Prostate gland (tissue), 2 donors: ENCODE data around the gene VPS26C. TPM values are rescaled to one million over a fixed set of nuclear protein-coding genes. Genes with fewer than 3 reads are reported as not detected.
"Not testable (repeated sequence)": the region's sequence is repeated elsewhere in the genome, so short reads cannot be mapped to it uniquely, and the experiment has no call there.

Source experiments
- DNase-seq: peaks from one replicate; pipeline ENCODE4 v3.0.0-alpha.2; 2019; ENCODE audit warnings: low spot score
- H3K27ac ChIP-seq, 2 donors: fragments of 200-600 bp; sonication (generic); 2 replicates each; pipeline ENCODE4 v1.5.1; 2017 to 2019
- H3K27me3 ChIP-seq: fragments of 200-600 bp; sonication (generic); replicated peaks from 2 replicates; pipeline ENCODE4 v1.5.1; 2019; ENCODE audit not compliant: insufficient read depth
- H3K36me3 ChIP-seq, 2 donors: fragments of 200-600 bp; sonication (generic); 1 replicate in 1 of 2; 2 replicates in 1 of 2; pipeline versions ENCODE4 v1.5.1 to v1.8.1; 2017 to 2019
- H3K4me1 ChIP-seq: fragments of 200-600 bp; sonication (generic); replicated peaks from 2 replicates; pipeline ENCODE4 v1.5.1; 2019
- H3K4me3 ChIP-seq, 2 donors: fragments of 200-600 bp; sonication (generic); 2 replicates each; pipeline ENCODE4 v1.5.1; 2017 to 2019
- H3K9me3 ChIP-seq: fragments of 200-600 bp; sonication (generic); 2 replicates; pipeline ENCODE4 v1.5.1; 2017
- CTCF ChIP-seq, 4 experiments: fragments of 200-600 bp in 2 of 4; fragments of 450-650 bp in 2 of 4; sonication (generic) in 2 of 4; IDR thresholded peaks; 1 replicate in 3 of 4; 2 replicates in 1 of 4; pipeline ENCODE4 v1.5.1; 2016 to 2019; ENCODE audit warnings: antibody characterized with exemption in 4 of 4, mild to moderate bottlenecking in 2 of 4, moderate library complexity in 2 of 4
- POLR2A ChIP-seq: fragments of 450-650 bp; IDR thresholded peaks from one replicate; pipeline ENCODE4 v1.6.1; 2016; ENCODE audit warnings: antibody characterized with exemption, mild to moderate bottlenecking
- POLR2AphosphoS5 ChIP-seq: sonication (generic); formaldehyde crosslinking; IDR thresholded peaks from one replicate; pipeline ENCODE4 v1.6.1; 2017; ENCODE audit warnings: antibody characterized with exemption
- WGBS: methylation state at CpG from one replicate; pipeline ENCODE4 v1.1.5; 2018; 5-methylcytosine and 5-hydroxymethylcytosine counted together
- intact Hi-C: fragments of 100-400 bp; cut with DNase I; formaldehyde crosslinking; loops from one replicate; pipeline ENCODE4 v1.14.2; 2022
- total RNA-seq, 2 donors: library from RNA; depleted of rRNA; stranded (reverse); fragments of >200 nt; gene quantifications; one replicate each; pipeline ENCODE4 v1.1.0, GENCODE V29; 2016

Gene VPS26C
- total RNA-seq, 2 donors from 2014 or later: 36.8 to 46.1 TPM

GRCh38 chr21:37227071-37228002, 39.8 kb downstream of the VPS26C start:
- Histone ChIP-seq H3K4me3 (no peak overlapping the region), H3K27ac (no peak overlapping the region), H3K9me3 (no peaks in the 10 kb centered on the region), H3K4me1 (no peaks in the 10 kb centered on the region), H3K27me3 (no peaks in the 10 kb centered on the region), H3K36me3 (peaks cover 20% of the 10 kb centered on the region in 2 donors)
- TF ChIP-seq CTCF (IDR thresholded peaks at IDR 0.05): no peak
- TF ChIP-seq POLR2AphosphoS5: no peak
- no peak for TF ChIP-seq POLR2A
- DNase-seq: no peak
- intact Hi-C loops: no loop called here
- WGBS: 97% methylated on average over 37 of the region's 38 CpGs

- no peaks in the 10 kb centered on the region for H3K9me3 ChIP-seq
- H3K36me3 ChIP-seq: peaks cover 20% of the 10 kb centered on the region in 2 donors
- TF ChIP-seq POLR2AphosphoS5 (no peak), CTCF (IDR thresholded peaks at IDR 0.05) (no peak), POLR2A (no peak)
- no peak overlapping the region for H3K4me3 ChIP-seq
- intact Hi-C loops: no loop called here
- WGBS: 91% methylated on average over 18 of the region's 18 CpGs
- no peak overlapping the region for H3K27ac ChIP-seq
- H3K27me3 ChIP-seq: no peaks in the 10 kb centered on the region
- H3K4me1 ChIP-seq: no peaks in the 10 kb centered on the region
- DNase-seq: no peak
These were observed 40.9 kb downstream of the VPS26C start for GRCh38 chr21:37226041-37226920.

GRCh38 chr21:37224861-37225839, 42.0 kb downstream of the VPS26C start:
- Histone ChIP-seq H3K36me3 (peaks cover 20% of the 10 kb centered on the region in 2 donors), H3K27ac (no peak overlapping the region), H3K9me3 (no peaks in the 10 kb centered on the region), H3K27me3 (no peaks in the 10 kb centered on the region), H3K4me3 (no peak overlapping the region), H3K4me1 (no peaks in the 10 kb centered on the region)
- TF ChIP-seq CTCF (IDR thresholded peaks at IDR 0.05): no peak
- no peak for TF ChIP-seq POLR2A
- no peak for TF ChIP-seq POLR2AphosphoS5
- intact Hi-C loops: loop anchor here (5.0 kb wide), 1 partner anchor 337 kb away; no protein-coding TSS in a partner anchor
- WGBS: 93% methylated on average over 21 of the region's 21 CpGs
- no peak for DNase-seq

DNA sequence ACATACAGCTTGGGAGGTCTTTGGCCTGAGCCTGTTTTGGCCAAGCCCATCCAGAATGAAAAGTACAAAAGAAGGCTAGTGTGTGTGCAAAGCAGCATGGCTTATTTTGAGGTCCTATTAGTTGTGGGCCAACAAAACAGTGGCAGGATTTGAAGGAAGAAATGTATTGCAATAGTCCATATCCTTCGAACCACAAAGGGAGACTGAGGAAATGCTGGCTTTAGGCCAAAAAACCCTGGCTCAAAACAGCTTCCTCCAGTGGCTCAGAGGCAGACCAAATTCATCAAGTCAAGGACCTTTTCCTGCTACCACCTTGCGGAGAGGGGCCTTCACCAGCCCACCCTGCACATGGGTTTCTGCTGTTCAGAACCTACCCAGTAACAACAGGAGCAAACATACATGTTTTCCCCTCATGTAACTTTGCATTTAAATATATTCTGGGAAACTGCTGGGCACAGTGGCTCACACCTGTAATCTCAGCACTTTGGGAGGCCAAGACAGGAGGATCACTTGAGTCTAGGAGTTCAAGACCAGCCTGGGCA, 43.3 kb downstream of the VPS26C start:
- DNase-seq: no peak
- H3K4me3 ChIP-seq: no peak overlapping the region
- 93% methylated on average over 2 of the region's 2 CpGs for WGBS
- no peaks in the 10 kb centered on the region for H3K4me1 ChIP-seq
- no peak overlapping the region for H3K27ac ChIP-seq
- no peaks in the 10 kb centered on the region for H3K27me3 ChIP-seq
- intact Hi-C loops: loop anchor here (5.0 kb wide), 1 partner anchor 338 kb away; no protein-coding TSS in a partner anchor
- peaks cover 20% of the 10 kb centered on the region in 2 donors for H3K36me3 ChIP-seq
- TF ChIP-seq POLR2A (no peak), CTCF (IDR thresholded peaks at IDR 0.05) (no peak), POLR2AphosphoS5 (no peak)
- H3K9me3 ChIP-seq: no peaks in the 10 kb centered on the region

GRCh38 chr21:37222248-37222647, 44.9 kb downstream of the VPS26C start:
- not testable (repeated sequence) for H3K4me1 ChIP-seq, H3K27ac ChIP-seq, H3K27me3 ChIP-seq, H3K4me3 ChIP-seq, H3K9me3 ChIP-seq, DNase-seq
- intact Hi-C loops: loop anchor here (5.0 kb wide), 1 partner anchor 340 kb away; no protein-coding TSS in a partner anchor
- peaks cover 7 to 12% of the 10 kb centered on the region in 2 donors for H3K36me3 ChIP-seq
- WGBS: 100% methylated on average over 3 of the region's 3 CpGs
